Measurements from ENCODE around the gene PBX1. TPM values are rescaled to one million over a fixed set of nuclear protein-coding genes. Genes with fewer than 3 reads are reported as not detected.

The PBX1 gene
- total and polyA plus RNA-seq, 2 of the 4 experiments (the other 2 are of a cell fraction) = 13.9 to 17.9 TPM

DNA sequence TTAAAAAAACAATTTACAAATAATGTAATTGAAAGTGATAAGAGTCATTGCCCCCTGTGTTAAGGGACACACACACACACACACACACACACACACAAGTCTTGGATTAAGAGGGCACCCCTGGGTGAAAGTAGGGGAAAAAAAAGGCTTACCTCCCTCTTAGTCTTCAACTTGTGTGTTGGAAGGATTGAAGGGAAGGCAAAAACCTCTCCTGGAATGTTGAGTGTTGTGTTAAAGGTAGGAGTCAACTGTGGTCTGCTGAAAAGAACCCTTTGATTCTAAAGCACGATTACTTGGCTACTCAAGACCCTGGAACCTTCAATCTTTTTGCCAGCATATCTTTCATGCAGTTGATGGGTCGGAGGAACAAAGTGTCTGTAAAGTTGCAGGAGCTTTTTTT is 6.4 kb downstream of the PBX1 start:
- peak overlapping the region; percentile 96 for H3K23ac ChIP-seq (ENCODE audit: low read depth, low read length)
- H2AK5ac ChIP-seq (ENCODE audit: low read depth, low read length) = 0 out of 2 replicates have a peak overlapping the region, but pooled peaks have one; percentile 58
- H3K36me3 ChIP-seq (ENCODE audit: control insufficient read depth, insufficient read depth, low read length) = 0 out of 2 replicates have a peak, but pooled peaks cover 4% of the 10 kb centered on the region
- intact Hi-C loops (cut with micrococcal nuclease) = loop anchor here (1.0 kb wide), 1 partner anchor 9 kb away; no protein-coding TSS in a partner anchor
- H3K4ac ChIP-seq (ENCODE audit: low read depth, low read length) = no peak overlapping the region
- H2BK15ac ChIP-seq (ENCODE audit: low read depth, low read length) = no peak overlapping the region
- no peak overlapping the region for H3K56ac ChIP-seq (ENCODE audit: extremely low read depth, insufficient read depth, low read length)
- H2BK20ac ChIP-seq (ENCODE audit: low read depth, low read length) = no peak overlapping the region
- in situ Hi-C loops (cut with MboI; ENCODE audit: low sequenced_read_pairs) = loop anchor here (10.0 kb wide), 1 partner anchor 219 kb away; no protein-coding TSS in a partner anchor
- H4K8ac ChIP-seq (ENCODE audit: low read depth in 2 of 2, low read length in 2 of 2) = no peak overlapping the region
- H3K9ac ChIP-seq (ENCODE audit: low read depth, low read length) = peak overlapping the region; percentile 81
- no peaks in the 10 kb centered on the region for H4K20me1 ChIP-seq (ENCODE audit: insufficient read depth, low read length)
- ATAC-seq (ENCODE audit: low read depth) (no peak), DNase-seq (no peak)
- peaks cover 3% of the 10 kb centered on the region for H3K4me1 ChIP-seq (ENCODE audit: control insufficient read depth, insufficient read depth, low read length)
- no peak overlapping the region for H2AK9ac ChIP-seq (replicated peaks; ENCODE audit: low read depth, low read length, poor library complexity)
- no peak overlapping the region for H4K91ac ChIP-seq (ENCODE audit: insufficient read depth, low read depth, low read length)
- H2BK5ac ChIP-seq (ENCODE audit: low read depth, low read length, poor library complexity, severe bottlenecking) = no peak overlapping the region
- no TSS peak for BruUV-seq (replicated peaks)
- H3K14ac ChIP-seq (replicated peaks; ENCODE audit: low read depth, low read length) = peak overlapping the region; percentile 78
- TF ChIP-seq ELK1 (IDR thresholded peaks at IDR 0.05; ENCODE audit: borderline replicate concordance, low read depth, low read length) (no peak), SMC3 (IDR thresholded peaks at IDR 0.05; ENCODE audit: low read depth, low read length) (no peak), RAD21 (IDR thresholded peaks at IDR 0.05; ENCODE audit: low read length) (no peak), CEBPB (IDR thresholded peaks at IDR 0.05; ENCODE audit: low read depth, low read length) (no peak), CHD1 (IDR thresholded peaks at IDR 0.05; ENCODE audit: low read depth, low read length) (no peak), POLR2A (IDR thresholded peaks at IDR 0.05; ENCODE audit: low read depth, low read length) (no peak), RFX5 (IDR thresholded peaks at IDR 0.05; ENCODE audit: low read depth, low read length) (no peak), MAZ (IDR thresholded peaks at IDR 0.05; ENCODE audit: borderline replicate concordance, low read depth, low read length) (no peak), RCOR1 (IDR thresholded peaks at IDR 0.05; ENCODE audit: insufficient replicate concordance, low read length) (no peak)
- TF ChIP-seq, protein P1, sequence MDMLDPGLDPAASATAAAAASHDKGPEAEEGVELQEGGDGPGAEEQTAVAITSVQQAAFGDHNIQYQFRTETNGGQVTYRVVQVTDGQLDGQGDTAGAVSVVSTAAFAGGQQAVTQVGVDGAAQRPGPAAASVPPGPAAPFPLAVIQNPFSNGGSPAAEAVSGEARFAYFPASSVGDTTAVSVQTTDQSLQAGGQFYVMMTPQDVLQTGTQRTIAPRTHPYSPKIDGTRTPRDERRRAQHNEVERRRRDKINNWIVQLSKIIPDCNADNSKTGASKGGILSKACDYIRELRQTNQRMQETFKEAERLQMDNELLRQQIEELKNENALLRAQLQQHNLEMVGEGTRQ (IDR thresholded peaks at IDR 0.05; ENCODE audit: low read depth, low read length) = no peak
- H3K4me3 ChIP-seq (ENCODE audit: insufficient read depth, low read depth, low read length) = peak overlapping the region; percentile 18; the same call in 1 of the 2 replicates
- no peak overlapping the region for H2BK120ac ChIP-seq (ENCODE audit: low read depth, low read length)
- no peaks in the 10 kb centered on the region for H3K9me3 ChIP-seq (ENCODE audit: control insufficient read depth, insufficient read depth, low read length)
- peak overlapping the region; percentile 46 for H2AFZ ChIP-seq (replicated peaks; ENCODE audit: low read length, poor library complexity)
- H3K79me1 ChIP-seq (ENCODE audit: low read depth in 1 of 2, low read length in 2 of 2) = peaks cover 0 to 7% of the 10 kb centered on the region in 2 experiments; a peak in 2 of 4 replicates
- H3K4me2 ChIP-seq (ENCODE audit: low read depth, low read length) = peak overlapping the region; percentile 96
- CTCF ChIA-PET = interaction anchor here (0.5 kb wide), 2 partner anchors 268 to 1296 kb away, joined by 3 to 4 read pairs; no protein-coding TSS in a partner anchor
- H3K27ac ChIP-seq (ENCODE audit: insufficient read depth, low read length) = peak overlapping the region; percentile 63; the same call in 1 of the 2 replicates
- H3K18ac ChIP-seq (ENCODE audit: low read depth, low read length) = peak overlapping the region; percentile 91
- no CpG with 5 or more reads among the region's 2 CpGs for WGBS, 2 experiments (ENCODE audit: extremely low coverage in 2 of 2, insufficient read length in 1 of 2)
- H3K27me3 ChIP-seq (ENCODE audit: control insufficient read depth, insufficient read depth, low read length) = no peaks in the 10 kb centered on the region
- dilution Hi-C loops (cut with HindIII; ENCODE audit: low sequenced_read_pairs, unreplicated experiment) = no loop called here
- POLR2A ChIA-PET (ENCODE audit: unreplicated experiment) = interaction anchor here (0.5 to 0.6 kb wide), 2 partner anchors 26 to 73 kb away, joined by 3 to 4 read pairs; no protein-coding TSS in a partner anchor
- H4K5ac ChIP-seq (ENCODE audit: low read depth, low read length) = 0 out of 2 replicates have a peak overlapping the region, but pooled peaks have one; percentile 53
- H3K9me1 ChIP-seq (ENCODE audit: insufficient read depth, low read length) = no peaks in the 10 kb centered on the region
